HG03521 (cell line): ENCODE data around the gene BPIFB6.

Source experiments
- ATAC-seq: cut with Tn5 transposase; IDR thresholded peaks from one replicate; pipeline ENCODE4 v1.9.1; 2021; ENCODE audit warnings: mild to moderate bottlenecking, moderate library complexity; ENCODE audit not compliant: unreplicated experiment

BPIFB6 gene

DNA sequence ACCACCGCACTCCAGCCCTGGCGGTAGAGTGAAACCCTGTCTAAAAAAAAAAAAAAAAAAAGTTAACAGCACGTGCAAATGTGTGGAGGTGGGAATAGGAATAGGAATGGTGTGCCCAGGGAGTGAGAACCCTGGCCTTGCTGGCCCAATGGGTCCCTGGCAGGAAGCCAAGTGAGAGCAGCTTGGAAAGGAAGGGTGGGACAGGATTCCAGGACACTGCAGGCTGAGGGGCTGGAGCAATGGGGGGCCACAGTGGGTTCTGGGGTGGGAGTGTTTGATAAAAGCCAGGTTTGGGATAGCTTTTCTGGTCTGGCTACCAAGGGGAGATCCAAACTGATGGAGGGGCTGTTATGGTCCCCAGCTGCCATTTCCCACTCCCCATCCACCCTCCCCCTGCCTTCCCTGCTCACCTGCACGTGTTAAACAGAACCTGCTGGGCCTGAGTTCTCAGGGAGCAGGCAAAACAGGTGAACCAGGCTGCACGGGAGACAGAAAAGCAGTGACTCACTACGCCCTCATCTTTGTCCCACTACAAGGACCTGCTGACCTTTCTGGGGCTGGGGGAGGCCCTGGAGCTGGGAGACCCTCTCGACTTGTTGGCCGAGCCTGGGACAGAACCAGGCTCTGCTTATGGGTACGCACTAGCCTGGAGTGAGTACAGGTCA, 30.5 kb upstream of the BPIFB6 start:
- no peak for ATAC-seq

DNA sequence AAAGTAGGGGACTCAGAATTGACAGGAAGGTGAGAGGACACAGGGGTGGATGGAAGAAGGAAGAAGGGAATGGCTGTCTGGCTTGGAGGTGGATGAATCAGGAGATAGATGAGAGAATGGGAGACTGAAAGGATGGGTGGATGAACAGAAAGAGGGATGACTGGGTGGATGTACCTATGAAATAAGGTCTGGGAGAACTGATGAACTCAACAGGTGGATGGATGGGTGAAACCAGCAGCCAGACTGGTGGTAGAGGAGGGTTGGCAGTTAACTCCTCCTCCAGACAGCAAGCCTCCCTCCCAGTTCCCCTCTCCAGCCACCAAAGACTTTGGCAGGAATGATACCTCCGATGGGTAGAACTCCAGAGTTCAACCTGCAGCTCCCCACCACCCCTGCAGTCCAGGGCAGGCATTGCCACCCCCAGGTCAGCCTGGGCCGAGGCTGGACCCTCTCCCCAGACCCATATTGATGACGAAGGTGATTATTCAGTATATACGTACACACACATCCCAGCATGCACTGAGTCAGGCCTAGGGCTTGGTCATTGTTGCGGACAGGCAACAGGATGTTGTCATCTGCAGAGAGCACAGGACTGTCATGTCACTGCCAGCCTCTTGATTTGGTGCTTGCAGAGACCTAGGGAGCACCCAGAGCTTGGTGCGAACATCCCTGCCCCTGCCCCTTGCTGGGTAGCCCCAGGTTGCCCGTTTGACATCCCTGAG, 29.2 kb upstream of the BPIFB6 start:
- no peak for ATAC-seq

GRCh38 chr20:33004141-33004751, 27.2 kb upstream of the BPIFB6 start, which contains the start of gene SUN5:
Gene SUN5 (minus strand): TSS chr20:33004433. CDS start chr20:33004340, 93 bp downstream.
- no peak for ATAC-seq

DNA sequence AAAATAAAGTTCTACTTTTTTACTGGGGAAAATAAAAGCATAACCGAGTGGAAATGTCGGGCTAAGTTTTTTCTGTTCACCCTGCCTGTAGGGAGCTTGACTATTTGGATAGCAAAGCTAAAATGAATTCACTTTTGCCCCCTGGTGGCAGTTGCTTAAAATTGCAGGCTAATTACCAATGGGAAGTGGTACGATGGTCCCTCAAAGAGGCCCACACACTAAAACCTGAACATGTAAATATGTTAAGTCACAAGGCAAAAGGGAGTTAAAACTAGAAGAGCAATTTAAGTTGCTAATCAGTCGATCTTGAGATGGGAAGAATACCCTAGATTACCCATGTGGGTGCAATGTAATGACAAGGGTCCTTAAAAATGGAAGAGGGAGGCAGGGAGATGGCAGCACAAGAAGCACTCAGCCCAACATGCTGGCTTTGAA, 26.3 kb upstream of the BPIFB6 start:
- no peak for ATAC-seq

GRCh38 chr20:33005908-33006775, 25.3 kb upstream of the BPIFB6 start:
- no peak for ATAC-seq

- no peak for ATAC-seq
Observed at GRCh38 chr20:33006776-33007375, 24.6 kb upstream of the BPIFB6 start.

DNA sequence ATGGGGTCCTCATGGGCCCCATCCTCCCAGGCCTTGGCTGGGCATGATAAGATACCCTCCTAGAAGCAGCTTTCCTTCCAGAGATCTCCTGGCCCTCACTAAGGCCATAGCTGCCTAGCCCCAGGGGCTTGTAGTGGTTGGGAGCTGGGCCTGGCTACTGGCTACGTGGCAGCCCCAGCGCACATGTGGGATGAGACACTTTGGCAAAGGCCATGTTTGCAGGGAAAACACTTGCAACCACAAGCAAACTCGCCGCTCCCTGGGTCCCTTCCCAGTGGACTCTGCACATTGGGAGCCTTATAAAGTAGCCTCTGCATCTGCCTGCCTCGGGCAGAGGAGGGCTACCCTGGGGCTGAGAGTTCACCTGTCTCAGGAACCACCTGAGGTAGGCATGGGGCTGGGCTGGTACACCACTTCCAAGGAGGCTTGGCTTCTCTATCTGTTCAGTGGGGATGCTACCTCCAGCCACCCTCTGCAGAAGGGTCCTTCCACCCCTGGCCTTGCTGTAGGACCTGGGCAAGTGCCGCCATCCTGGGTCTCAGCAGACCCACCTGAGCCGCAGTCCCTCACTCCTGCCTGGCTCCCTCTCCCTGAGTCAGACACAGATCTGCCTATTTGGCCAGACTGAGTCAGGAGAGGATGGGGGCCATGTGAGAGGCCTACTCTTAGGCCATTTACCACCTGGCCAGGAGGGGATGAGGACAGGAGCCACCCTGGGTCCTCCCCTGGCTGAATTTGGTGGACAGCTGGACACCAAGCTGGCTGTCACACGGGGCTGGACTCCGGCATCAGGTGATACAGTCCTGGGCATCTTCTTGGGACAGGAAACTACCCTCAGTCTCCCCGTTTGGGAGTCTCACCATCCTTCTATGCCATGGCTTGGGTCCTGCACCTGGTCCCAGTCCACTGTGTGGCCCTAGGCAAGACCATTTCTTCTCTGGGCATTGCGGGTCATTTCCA, 23.8 kb upstream of the BPIFB6 start, which contains the start of gene BPIFB2:
BPIFB2 (plus strand) TSS at position 329 of the 960 bp plus-strand sequence. CDS start 871 bp downstream, outside the sequence.
- no peak for ATAC-seq

DNA sequence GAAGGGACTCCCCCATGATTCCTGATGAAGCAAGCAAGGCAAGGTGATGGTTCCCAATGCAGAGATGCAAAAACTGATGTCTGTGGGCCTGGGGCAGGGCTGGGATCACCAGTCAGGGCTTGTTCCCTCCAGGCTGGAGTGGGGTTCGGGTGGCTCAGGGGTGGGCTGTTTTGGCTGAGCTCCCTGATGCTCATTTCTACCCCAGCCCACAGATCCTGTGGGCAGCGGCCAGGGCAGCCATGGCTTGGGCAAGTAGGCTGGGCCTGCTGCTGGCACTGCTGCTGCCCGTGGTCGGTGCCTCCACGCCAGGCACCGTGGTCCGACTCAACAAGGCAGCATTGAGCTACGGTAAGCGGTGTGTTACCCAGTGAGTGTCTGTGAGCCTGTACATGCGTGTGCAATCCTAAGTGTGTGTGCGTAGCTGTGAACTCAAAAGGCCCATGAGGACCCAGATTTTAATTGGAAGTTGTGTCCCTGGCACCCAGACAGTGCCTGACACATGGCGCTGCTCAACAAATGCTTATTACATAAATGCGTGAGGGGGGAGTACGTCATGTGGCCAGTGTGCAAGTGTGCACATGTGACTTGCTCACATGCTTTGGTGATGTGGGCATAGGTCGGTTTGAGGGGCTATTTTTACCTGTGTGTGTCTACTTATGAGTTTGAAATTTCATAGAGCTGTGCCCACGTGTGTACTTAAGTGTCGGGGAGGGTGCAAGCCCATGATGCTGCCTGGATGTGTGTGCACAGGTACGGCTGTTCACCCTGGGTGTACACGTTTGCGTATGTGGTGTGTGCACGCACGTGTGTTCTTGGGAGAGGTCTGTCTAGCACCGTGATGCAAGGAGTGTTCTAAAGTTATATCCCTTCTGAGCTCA, 22.9 kb upstream of the BPIFB6 start:
- no peak for ATAC-seq

- ATAC-seq: no peak
Observed at GRCh38 chr20:33009214-33010132, 22.0 kb upstream of the BPIFB6 start.

- no peak for ATAC-seq
Observed at GRCh38 chr20:33010133-33010504, 21.3 kb upstream of the BPIFB6 start.

DNA sequence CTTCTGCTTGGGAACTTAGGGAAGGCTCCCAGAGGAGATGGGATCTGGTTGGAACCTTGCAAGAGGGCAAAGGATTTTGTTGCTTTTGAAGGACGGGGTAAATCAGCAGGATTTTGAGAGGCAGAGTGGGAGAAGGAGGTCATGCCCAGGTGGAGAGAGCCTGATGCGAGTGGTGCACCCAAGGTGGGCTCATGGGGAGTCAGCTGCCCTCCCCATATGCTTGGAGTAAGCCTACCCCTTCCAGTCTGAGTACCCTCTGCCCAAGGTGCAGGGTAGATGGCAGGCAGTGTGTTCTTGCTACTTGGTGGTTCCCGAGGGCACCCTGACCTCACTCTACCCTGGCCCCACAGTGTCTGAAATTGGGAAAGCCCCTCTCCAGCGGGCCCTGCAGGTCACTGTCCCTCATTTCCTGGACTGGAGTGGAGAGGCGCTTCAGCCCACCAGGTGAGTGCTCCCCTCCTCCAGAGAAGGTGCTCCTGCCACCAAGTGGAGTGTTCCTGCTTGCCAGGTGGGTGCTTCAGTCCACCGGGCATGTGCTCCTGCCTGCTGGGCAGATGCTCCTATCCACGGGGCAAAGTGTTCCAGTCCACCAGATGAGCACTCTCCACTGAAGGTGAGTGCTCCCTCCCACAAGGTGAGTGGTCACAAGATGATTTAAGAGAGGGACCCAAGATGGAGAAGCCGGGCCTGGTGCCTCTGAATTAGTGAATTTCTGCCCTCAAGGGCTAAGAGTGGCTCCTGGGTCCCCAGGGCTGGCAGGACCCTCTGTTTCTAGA, 20.6 kb upstream of the BPIFB6 start:
- no peak for ATAC-seq

GRCh38 chr20:33012327-33013189, 18.9 kb upstream of the BPIFB6 start:
- ATAC-seq: no peak

- ATAC-seq: no peak
Observed at GRCh38 chr20:33013701-33014326, 17.6 kb upstream of the BPIFB6 start.

- no peak for ATAC-seq
Observed at GRCh38 chr20:33014336-33015113, 16.9 kb upstream of the BPIFB6 start.

DNA sequence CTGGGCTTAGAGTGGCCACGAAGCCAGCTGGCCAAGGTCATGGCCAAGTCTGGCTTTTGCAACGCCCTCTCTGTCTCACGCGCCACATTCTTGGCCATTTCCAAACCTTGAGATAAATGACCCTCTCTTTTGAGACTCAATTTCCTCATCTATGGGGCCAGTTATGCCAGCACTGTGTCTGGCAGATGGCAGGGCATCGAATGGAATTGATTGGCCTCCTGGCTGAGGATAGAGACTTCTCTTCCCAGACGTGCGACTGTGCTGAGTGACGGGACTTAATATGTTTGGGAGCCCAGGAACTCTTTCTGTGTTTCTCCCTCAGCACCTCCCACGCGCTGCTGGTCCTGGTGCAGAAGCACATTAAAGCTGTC, 16.3 kb upstream of the BPIFB6 start:
- no peak for ATAC-seq
